ENCODE data around the gene PSMA8.
"Not testable (repeated sequence)": the region's sequence is repeated elsewhere in the genome, so short reads cannot be mapped to it uniquely, and the experiment has no call there.

PSMA8 gene

GRCh38 chr18:26133652-26134051 is at the start of gene PSMA8:
Gene PSMA8 (plus strand): TSS chr18:26133869. CDS start chr18:26133966, 97 bp downstream.
- DNase-seq: no peak

- DNase-seq: no peak
These were observed 48.6 kb upstream of the PSMA8 start for GRCh38 chr18:26085056-26085455.

- no peak for DNase-seq
These were observed 46.7 kb upstream of the PSMA8 start for GRCh38 chr18:26086959-26087358.

- no peak for DNase-seq
These were observed 45.2 kb upstream of the PSMA8 start for GRCh38 chr18:26088487-26088886.

- no peak for DNase-seq
These were observed 44.2 kb upstream of the PSMA8 start for GRCh38 chr18:26089293-26090129.

GRCh38 chr18:26090130-26091046 is 43.3 kb upstream of the PSMA8 start, which contains the start of gene SS18:
Gene SS18 (minus strand): TSS chr18:26090613. CDS start chr18:26090569, 44 bp downstream.
- peak; percentile 40 for DNase-seq

GRCh38 chr18:26091047-26091630 is 42.5 kb upstream of the PSMA8 start:
- no peak for DNase-seq

GRCh38 chr18:26096852-26097251 is 36.8 kb upstream of the PSMA8 start:
- no peak for DNase-seq

- DNase-seq: no peak
These were observed 36.1 kb upstream of the PSMA8 start for GRCh38 chr18:26097563-26097962.

GRCh38 chr18:26103579-26103978 is 30.1 kb upstream of the PSMA8 start:
- DNase-seq: no peak

- no peak for DNase-seq
These were observed 29.6 kb upstream of the PSMA8 start for GRCh38 chr18:26104035-26104434.

GRCh38 chr18:26119246-26119645 is 14.4 kb upstream of the PSMA8 start:
- no peak for DNase-seq

- DNase-seq: no peak
These were observed 12.2 kb upstream of the PSMA8 start for GRCh38 chr18:26121476-26121875.

GRCh38 chr18:26121994-26122393 is 11.7 kb upstream of the PSMA8 start:
- not testable (repeated sequence) for DNase-seq

- no peak for DNase-seq
These were observed 5.9 kb upstream of the PSMA8 start for GRCh38 chr18:26127786-26128185.

- DNase-seq: not testable (repeated sequence)
These were observed 5.5 kb upstream of the PSMA8 start for GRCh38 chr18:26128192-26128591.

- no peak for DNase-seq
These were observed 438 bp downstream of the PSMA8 start for GRCh38 chr18:26134107-26134506.

GRCh38 chr18:26135548-26135947 is 1.9 kb downstream of the PSMA8 start:
- DNase-seq: no peak

GRCh38 chr18:26157326-26157725 is 23.7 kb downstream of the PSMA8 start:
- no peak for DNase-seq

- no peak for DNase-seq
These were observed 25.7 kb downstream of the PSMA8 start for GRCh38 chr18:26159353-26159752.

- DNase-seq: no peak
These were observed 30.9 kb downstream of the PSMA8 start for GRCh38 chr18:26164571-26164970.

GRCh38 chr18:26167592-26167991 is 33.9 kb downstream of the PSMA8 start:
- DNase-seq: not testable (repeated sequence)

- no peak for DNase-seq
These were observed 41.8 kb downstream of the PSMA8 start for GRCh38 chr18:26175481-26175880.

Data from NCI-H1436 treated with DMSO at 0.1 percent for 48 hours (cell line).